ENCODE data around the gene SERPINB5.

SERPINB5 gene, protein sequence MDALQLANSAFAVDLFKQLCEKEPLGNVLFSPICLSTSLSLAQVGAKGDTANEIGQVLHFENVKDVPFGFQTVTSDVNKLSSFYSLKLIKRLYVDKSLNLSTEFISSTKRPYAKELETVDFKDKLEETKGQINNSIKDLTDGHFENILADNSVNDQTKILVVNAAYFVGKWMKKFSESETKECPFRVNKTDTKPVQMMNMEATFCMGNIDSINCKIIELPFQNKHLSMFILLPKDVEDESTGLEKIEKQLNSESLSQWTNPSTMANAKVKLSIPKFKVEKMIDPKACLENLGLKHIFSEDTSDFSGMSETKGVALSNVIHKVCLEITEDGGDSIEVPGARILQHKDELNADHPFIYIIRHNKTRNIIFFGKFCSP

GRCh38 chr18:63476668-63477067 is at the start of gene SERPINB5:
Gene SERPINB5 (plus strand): TSS chr18:63476958. CDS start chr18:63484429, 7,471 bp downstream.
- Mint-ChIP-seq H3K4me3 (no peak within 1 kb of the TSS), H3K27me3 (peaks cover 10% of the 10 kb centered on the region), H3K36me3 (no peaks in the 10 kb centered on the region), H3K27ac (no peak within 1 kb of the TSS), H3K9me3 (no peaks in the 10 kb centered on the region), H3K4me1 (no peaks in the 10 kb centered on the region)
- ATAC-seq (ENCODE audit: low read depth), result no peak
- no peak for DNase-seq (ENCODE audit: low spot score in 2 of 2)

- peaks cover 8% of the 10 kb centered on the region for H3K4me1 Mint-ChIP-seq
- ATAC-seq (ENCODE audit: low read depth), result no peak
- DNase-seq (ENCODE audit: low spot score in 2 of 2), result no peak
Measured at GRCh38 chr18:63427558-63427957, 49.2 kb upstream of the SERPINB5 start.

DNA sequence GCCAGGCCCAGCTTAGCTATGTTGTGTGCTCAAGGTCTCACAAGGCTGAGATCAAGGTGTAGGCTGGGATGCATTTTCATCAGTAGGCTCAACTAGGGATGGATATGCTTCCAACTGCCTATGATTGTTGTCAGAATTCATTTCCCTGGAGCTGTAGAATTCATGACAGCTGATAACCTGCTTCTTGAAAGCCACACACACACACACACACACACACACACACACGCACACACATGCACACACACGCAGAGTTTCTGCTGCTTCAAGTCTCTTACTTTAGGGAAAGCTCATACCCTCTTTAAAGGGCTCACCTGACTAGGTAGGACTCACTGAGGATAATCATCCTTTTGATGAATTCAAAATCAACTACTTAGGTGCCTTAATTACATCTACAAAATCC is 46.2 kb upstream of the SERPINB5 start:
- Mint-ChIP-seq H3K36me3 (no peaks in the 10 kb centered on the region), H3K4me3 (no peak overlapping the region), H3K27me3 (peaks cover 11% of the 10 kb centered on the region), H3K27ac (no peak overlapping the region), H3K4me1 (no peaks in the 10 kb centered on the region), H3K9me3 (no peaks in the 10 kb centered on the region)
- no peak for DNase-seq (ENCODE audit: low spot score in 2 of 2)
- ATAC-seq (ENCODE audit: low read depth), result no peak

More at GRCh38 chr18:63427558-63427957, 49.2 kb upstream of the SERPINB5 start:
- no peak overlapping the region for H3K4me3 Mint-ChIP-seq
- peaks cover 1% of the 10 kb centered on the region for H3K9me3 Mint-ChIP-seq
- H3K27ac Mint-ChIP-seq, result no peak overlapping the region
- peaks cover 5% of the 10 kb centered on the region for H3K27me3 Mint-ChIP-seq
- no peaks in the 10 kb centered on the region for H3K36me3 Mint-ChIP-seq

- DNase-seq (ENCODE audit: low spot score in 2 of 2), result no peak
- Mint-ChIP-seq H3K9me3 (no peaks in the 10 kb centered on the region), H3K27me3 (peaks cover 13% of the 10 kb centered on the region), H3K4me1 (no peaks in the 10 kb centered on the region), H3K36me3 (no peaks in the 10 kb centered on the region), H3K4me3 (no peak overlapping the region), H3K27ac (no peak overlapping the region)
- no peak for ATAC-seq (ENCODE audit: low read depth)
Measured at GRCh38 chr18:63431180-63431579, 45.6 kb upstream of the SERPINB5 start.

- H3K4me3 Mint-ChIP-seq, result no peak overlapping the region
- DNase-seq (ENCODE audit: low spot score in 2 of 2), result no peak
- H3K27me3 Mint-ChIP-seq, result peaks cover 16% of the 10 kb centered on the region
- no peaks in the 10 kb centered on the region for H3K9me3 Mint-ChIP-seq
- H3K36me3 Mint-ChIP-seq, result no peaks in the 10 kb centered on the region
- no peaks in the 10 kb centered on the region for H3K4me1 Mint-ChIP-seq
- ATAC-seq (ENCODE audit: low read depth), result no peak
- H3K27ac Mint-ChIP-seq, result no peak overlapping the region
Measured at GRCh38 chr18:63433334-63433866, 43.4 kb upstream of the SERPINB5 start.

GRCh38 chr18:63438181-63438580 is 38.6 kb upstream of the SERPINB5 start:
- no peak for DNase-seq (ENCODE audit: low spot score in 2 of 2)
- Mint-ChIP-seq H3K4me1 (no peaks in the 10 kb centered on the region), H3K27me3 (peaks cover 10% of the 10 kb centered on the region)

DNA sequence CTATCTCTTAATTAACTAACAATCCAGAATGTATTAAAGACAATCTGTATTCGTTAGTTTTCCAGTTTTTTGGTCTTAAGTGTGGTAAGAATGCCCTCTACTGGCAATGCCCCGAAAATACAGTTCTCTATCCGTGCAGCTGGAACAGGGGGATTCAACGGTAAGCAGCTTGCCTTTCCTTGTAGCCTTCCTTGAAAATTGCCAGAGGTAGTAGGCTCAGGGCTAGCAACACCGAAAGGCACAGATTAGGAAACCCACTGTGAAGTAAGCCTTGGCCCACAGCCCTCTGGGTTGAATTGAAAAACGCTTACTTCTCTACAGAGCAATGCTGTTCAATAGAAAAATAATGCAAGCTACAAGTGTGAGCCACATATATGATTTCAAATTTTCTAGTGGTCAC is 37.4 kb upstream of the SERPINB5 start:
- H3K36me3 Mint-ChIP-seq, result no peaks in the 10 kb centered on the region
- H3K4me3 Mint-ChIP-seq, result no peak overlapping the region
- peaks cover 7% of the 10 kb centered on the region for H3K27me3 Mint-ChIP-seq
- ATAC-seq (ENCODE audit: low read depth) (peak; percentile 47), DNase-seq (ENCODE audit: low spot score in 2 of 2) (peak; percentile 32 to 48)
- no peaks in the 10 kb centered on the region for H3K9me3 Mint-ChIP-seq
- no peak overlapping the region for H3K27ac Mint-ChIP-seq
- peaks cover 5% of the 10 kb centered on the region for H3K4me1 Mint-ChIP-seq

More at GRCh38 chr18:63438181-63438580, 38.6 kb upstream of the SERPINB5 start:
- Mint-ChIP-seq H3K9me3 (no peaks in the 10 kb centered on the region), H3K27ac (no peak overlapping the region), H3K4me3 (no peak overlapping the region), H3K36me3 (no peaks in the 10 kb centered on the region)
- ATAC-seq (ENCODE audit: low read depth), result no peak

DNA sequence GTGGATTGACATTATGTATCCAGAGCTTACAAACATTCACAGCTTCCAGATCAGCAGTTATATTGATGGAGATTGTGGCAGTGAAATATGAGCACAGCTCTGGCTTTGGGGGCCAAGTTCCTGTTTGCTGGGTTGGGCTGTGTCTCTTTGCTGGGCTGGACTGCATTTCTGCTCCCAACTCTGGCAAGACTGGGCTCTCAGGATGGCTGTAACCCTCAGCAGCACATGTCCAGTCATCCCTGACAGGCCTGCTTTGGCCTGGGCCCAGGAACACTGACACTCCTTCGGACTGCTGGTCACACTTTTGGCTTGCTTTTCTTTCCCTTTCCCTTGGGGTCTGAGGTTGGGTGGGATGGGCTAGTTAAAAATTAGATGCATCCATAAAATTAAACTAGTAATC is 36.5 kb upstream of the SERPINB5 start:
- Mint-ChIP-seq H3K4me3 (no peak overlapping the region), H3K27ac (no peak overlapping the region), H3K27me3 (peaks cover 7% of the 10 kb centered on the region), H3K36me3 (no peaks in the 10 kb centered on the region), H3K4me1 (peaks cover 12% of the 10 kb centered on the region), H3K9me3 (no peaks in the 10 kb centered on the region)
- ATAC-seq (ENCODE audit: low read depth) (no peak), DNase-seq (ENCODE audit: low spot score in 2 of 2) (no peak)

DNA sequence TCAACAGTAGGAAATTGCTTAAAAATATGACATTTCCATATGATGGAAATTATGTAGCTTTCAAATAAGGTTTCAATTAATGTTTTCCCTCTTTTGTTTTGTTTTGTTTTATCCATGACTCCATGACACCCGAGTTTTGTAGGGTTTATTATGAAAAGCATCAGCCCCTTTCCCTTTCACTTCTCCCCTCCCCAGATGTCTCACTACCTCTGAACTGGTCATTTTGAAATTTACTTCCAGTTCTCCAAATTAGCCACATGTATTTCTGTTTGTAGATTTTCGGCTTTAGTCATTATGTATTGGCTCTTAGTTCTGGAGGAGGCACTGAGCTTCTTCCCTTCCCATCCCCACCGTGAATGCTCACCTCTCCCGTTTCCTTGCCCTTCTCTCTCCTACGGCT is 35.9 kb upstream of the SERPINB5 start:
- Mint-ChIP-seq H3K36me3 (no peaks in the 10 kb centered on the region), H3K27ac (no peak overlapping the region), H3K4me3 (no peak overlapping the region), H3K4me1 (peaks cover 13% of the 10 kb centered on the region), H3K27me3 (peaks cover 7% of the 10 kb centered on the region), H3K9me3 (no peaks in the 10 kb centered on the region)
- ATAC-seq (ENCODE audit: low read depth) (no peak), DNase-seq (ENCODE audit: low spot score in 2 of 2) (no peak)

DNA sequence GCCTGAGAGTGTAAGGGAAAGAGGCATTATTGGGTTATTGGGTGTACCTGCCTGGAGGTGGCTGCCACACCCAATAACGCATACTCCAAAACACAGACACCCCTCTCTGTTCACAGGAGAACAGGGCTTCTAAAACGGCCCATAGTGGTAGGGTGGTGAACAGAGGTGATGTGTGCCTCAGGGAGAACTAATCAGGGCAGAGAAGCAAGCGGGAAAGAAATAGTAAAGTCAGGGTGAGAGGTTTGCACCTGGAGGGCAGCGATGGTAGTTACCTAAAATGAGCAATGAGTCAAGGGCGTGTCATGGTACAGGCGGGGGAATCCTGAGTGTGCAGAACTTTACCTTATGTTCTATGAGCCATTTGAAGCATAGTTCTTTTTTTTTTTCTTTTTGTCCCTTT is 32.9 kb upstream of the SERPINB5 start:
- no peak for ATAC-seq (ENCODE audit: low read depth)
- DNase-seq (ENCODE audit: low spot score in 2 of 2), result no peak
- Mint-ChIP-seq H3K27me3 (peaks cover 2% of the 10 kb centered on the region), H3K4me1 (peaks cover 13% of the 10 kb centered on the region), H3K36me3 (no peaks in the 10 kb centered on the region), H3K27ac (peak overlapping the region; percentile 8), H3K4me3 (no peak overlapping the region), H3K9me3 (no peaks in the 10 kb centered on the region)

DNA sequence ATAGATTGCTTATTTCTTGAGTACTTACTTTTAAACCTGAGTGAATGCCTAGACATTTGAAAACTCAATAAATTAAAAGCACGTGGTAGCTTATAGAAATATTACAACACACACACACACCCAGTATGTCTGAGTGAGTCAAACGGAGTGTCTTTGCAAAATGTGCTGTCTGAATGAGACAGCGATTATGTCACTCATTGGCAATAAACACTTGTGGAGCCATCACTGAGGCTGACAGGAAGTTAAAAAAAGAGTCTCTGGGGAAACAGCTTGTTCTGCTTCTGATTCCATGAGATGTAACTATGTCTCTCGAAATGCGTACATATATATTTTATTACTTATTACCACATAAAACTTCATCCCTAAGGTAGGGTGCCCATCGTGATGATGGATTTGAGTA is 32.2 kb upstream of the SERPINB5 start:
- H3K4me3 Mint-ChIP-seq, result no peak overlapping the region
- no peaks in the 10 kb centered on the region for H3K9me3 Mint-ChIP-seq
- no peaks in the 10 kb centered on the region for H3K36me3 Mint-ChIP-seq
- peaks cover 2% of the 10 kb centered on the region for H3K27me3 Mint-ChIP-seq
- peak; percentile 93 for ATAC-seq (ENCODE audit: low read depth)
- peaks cover 13% of the 10 kb centered on the region for H3K4me1 Mint-ChIP-seq
- H3K27ac Mint-ChIP-seq, result no peak overlapping the region
- peak in 1 of 2 donors; percentile 39 for DNase-seq (ENCODE audit: low spot score in 2 of 2)

- ATAC-seq (ENCODE audit: low read depth) (peak; percentile 44), DNase-seq (ENCODE audit: low spot score in 2 of 2) (no peak)
- H3K4me1 Mint-ChIP-seq, result peaks cover 13% of the 10 kb centered on the region
- H3K9me3 Mint-ChIP-seq, result no peaks in the 10 kb centered on the region
- H3K36me3 Mint-ChIP-seq, result no peaks in the 10 kb centered on the region
- no peak overlapping the region for H3K27ac Mint-ChIP-seq
- H3K27me3 Mint-ChIP-seq, result peaks cover 2% of the 10 kb centered on the region
- H3K4me3 Mint-ChIP-seq, result no peak overlapping the region
Measured at GRCh38 chr18:63445037-63445436, 31.7 kb upstream of the SERPINB5 start.

DNA sequence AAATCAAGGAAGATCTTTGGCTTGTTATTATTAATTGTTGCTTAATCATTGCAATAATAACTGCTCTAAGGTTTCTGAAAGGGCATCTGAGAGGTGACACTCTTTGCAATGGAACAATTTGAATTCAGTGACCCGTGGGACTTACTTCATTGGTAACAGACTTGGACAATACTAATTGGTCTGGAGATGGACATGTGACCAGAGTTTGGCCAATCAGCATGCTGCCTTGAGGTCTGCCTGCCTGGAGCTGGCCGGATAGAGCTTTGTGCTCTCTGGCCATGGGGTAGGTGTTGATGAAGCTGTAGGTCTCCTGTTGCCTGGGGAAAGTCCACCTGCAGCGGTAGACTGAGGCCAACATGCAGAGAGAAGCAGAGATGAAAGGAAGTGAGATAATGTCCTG is 30.5 kb upstream of the SERPINB5 start:
- Mint-ChIP-seq H3K27me3 (peaks cover 2% of the 10 kb centered on the region), H3K4me1 (peaks cover 13% of the 10 kb centered on the region), H3K9me3 (no peaks in the 10 kb centered on the region), H3K36me3 (no peaks in the 10 kb centered on the region), H3K4me3 (no peak overlapping the region), H3K27ac (no peak overlapping the region)
- no peak for DNase-seq (ENCODE audit: low spot score in 2 of 2)
- ATAC-seq (ENCODE audit: low read depth), result no peak

DNA sequence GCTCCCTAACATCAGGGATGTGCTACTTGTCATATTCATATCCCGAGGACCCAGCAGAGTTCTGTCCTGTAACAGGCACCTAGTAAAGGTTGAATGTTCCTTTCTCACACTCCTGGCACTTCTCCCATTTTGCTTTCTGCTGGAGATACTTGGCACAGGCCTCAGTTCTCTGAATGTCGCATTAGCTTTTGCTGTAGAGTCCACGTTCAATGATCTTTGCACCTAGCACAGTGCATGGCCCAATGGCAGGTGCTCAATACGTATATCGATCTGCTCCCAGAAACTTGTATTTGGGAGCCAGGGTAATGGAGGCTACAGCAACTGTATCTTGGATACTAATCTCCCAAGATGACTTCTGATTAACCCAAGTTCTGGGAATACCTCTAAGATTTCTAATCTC is 29.7 kb upstream of the SERPINB5 start:
- H3K4me3 Mint-ChIP-seq, result no peak overlapping the region
- no peaks in the 10 kb centered on the region for H3K27me3 Mint-ChIP-seq
- no peaks in the 10 kb centered on the region for H3K36me3 Mint-ChIP-seq
- DNase-seq (ENCODE audit: low spot score in 2 of 2) (no peak), ATAC-seq (ENCODE audit: low read depth) (no peak)
- peaks cover 13% of the 10 kb centered on the region for H3K4me1 Mint-ChIP-seq
- H3K27ac Mint-ChIP-seq, result no peak overlapping the region
- no peaks in the 10 kb centered on the region for H3K9me3 Mint-ChIP-seq

DNA sequence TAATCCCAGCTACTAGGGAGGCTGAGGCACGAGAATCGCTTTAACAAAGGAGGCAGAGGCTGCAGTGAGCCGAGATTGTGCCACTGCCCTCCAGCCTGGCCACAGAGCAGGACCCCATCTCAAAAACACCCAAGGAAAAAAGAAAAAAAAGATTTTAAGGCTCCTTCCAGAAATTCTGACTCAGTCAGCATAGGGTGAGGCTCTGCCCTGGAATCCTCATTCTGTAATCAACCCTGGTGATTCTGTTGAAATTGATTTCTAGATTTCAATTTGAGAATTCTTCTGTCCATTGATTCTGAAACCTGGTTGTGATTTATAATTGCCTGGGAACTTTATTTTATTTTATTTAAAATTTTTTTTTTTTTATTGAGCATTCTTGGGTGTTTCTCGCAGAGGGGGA is 27.3 kb upstream of the SERPINB5 start:
- Mint-ChIP-seq H3K9me3 (no peaks in the 10 kb centered on the region), H3K27ac (no peak overlapping the region), H3K27me3 (no peaks in the 10 kb centered on the region), H3K4me3 (no peak overlapping the region), H3K36me3 (no peaks in the 10 kb centered on the region), H3K4me1 (peaks cover 7% of the 10 kb centered on the region)
- no peak for DNase-seq (ENCODE audit: low spot score in 2 of 2)
- ATAC-seq (ENCODE audit: low read depth), result no peak
